Stimulated activated CD8-positive, alpha-beta memory T cell treated with anti-CD3 and anti-CD28 coated beads, Interleukin-4, amount 100 ng/mL, for 24 hours (primary cell): ENCODE results near the gene MMP10.
"Not testable (repeated sequence)": the region's sequence is repeated elsewhere in the genome, so short reads cannot be mapped to it uniquely, and the experiment has no call there.

Experiments used
- DNase-seq: peaks from one replicate; pipeline ENCODE4 v3.0.0-alpha.2; 2020; ENCODE audit warnings: low read depth

The MMP10 gene

DNA sequence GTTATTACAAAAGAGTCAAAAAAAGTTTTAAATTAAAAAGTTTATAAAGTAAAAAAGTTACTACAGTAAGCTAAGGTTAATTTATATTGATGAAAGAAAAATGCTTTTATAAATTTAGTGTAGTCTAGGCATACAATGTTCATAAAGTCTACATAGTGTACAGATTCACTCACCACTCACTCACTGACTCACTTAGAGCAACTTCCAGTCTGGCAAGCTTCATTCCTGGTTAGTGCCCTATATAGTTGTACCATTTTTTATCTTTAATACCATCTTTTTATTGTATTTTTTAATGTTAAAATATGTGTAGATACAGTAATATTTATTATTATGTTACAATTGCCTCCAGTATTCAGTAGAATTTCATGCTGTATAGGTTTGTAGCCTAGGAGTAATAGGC lies 2.6 kb upstream of the MMP10 start:
- no peak for DNase-seq

DNA sequence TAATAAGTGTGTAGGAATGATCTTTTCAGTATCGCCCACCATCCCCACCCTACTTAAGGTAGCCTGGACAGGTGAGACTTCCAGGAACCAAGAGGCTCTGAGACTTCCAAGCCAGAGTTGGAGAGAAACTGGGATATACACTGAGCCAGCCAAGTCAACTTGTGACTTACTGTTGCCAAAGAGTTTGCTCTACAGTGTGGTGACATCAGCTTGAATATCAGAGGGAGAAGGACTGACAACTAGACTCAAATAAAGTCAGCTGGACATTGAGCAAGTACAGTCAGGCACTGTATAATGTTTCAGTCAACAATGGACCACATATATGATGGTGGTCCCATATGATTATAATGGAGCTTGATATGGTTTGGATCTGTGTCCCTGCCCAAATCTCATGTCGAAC lies 1.2 kb upstream of the MMP10 start:
- no peak for DNase-seq

DNA sequence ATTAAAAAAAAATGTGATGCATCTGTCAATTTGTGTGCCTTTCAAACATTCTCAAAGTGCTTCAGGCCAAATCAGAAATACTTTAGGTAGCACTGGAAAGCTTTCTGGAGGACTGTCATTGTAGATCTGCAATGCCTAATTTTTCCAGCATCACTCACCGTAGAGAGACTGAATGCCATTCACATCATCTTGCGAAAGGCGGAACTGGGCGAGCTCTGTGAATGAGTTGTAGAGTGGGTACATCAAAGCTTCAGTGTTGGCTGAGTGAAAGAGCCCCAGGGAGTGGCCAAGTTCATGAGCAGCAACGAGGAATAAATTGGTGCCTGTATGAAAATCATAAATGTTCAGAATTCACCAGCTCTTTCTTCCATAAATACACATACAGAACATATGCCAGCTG lies 4.0 kb downstream of the MMP10 start:
- DNase-seq: no peak

DNA sequence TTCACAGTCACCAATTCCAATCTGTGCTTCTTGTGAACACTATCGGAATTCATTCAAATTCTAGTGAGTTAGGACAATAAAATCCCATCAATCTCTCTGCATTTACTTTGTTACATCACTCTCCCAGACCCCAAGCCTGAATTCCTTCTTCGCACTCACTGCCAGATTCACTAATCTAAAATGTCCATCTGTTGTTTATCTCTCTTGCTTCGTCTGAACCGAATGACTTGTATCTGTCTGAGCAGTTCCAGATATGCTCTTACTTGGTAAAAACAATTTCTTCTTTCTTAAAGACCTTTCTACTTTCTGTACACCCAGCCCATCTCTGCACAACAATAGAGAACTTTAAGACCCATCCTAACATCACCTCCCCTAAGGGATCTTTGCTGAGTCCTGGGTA lies 7.0 kb downstream of the MMP10 start:
- no peak for DNase-seq

DNA sequence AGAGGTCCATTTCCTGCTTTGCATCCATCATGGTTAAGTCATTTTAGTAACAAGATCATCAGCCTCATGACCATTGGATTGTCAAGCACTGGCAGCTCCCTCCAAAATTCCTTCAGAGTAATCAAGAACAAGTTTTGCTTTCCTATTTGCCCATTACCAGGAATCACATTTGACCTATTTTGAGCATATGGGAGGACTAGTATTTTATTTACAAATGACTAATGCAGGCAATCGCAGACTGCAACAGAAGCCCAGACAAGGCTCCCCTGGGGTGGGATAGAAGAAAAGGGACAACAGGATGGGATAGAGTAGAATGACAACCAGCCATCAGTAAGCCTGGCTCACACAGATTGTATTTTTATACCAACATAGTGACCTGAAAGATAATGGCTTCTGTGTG lies 9.1 kb downstream of the MMP10 start:
- no peak for DNase-seq

DNA sequence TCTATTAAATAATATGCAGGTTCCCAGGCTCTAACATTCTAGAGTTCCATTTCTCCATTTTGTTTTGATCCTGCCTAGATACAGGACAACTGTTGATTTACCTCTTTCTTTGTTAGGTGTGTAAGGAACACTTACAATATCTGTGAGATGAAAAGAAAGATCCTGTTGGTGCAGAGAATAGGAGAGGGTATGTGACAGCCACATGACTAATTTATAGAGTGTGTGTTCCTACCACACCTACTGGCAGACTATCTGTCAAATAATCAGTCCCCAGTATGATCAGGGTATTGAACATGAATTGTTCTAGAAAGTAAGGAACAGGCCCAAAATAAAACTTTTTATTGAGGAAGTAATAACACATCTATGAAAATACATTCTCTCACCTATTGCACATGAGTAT lies 10.2 kb downstream of the MMP10 start:
- no peak for DNase-seq

DNA sequence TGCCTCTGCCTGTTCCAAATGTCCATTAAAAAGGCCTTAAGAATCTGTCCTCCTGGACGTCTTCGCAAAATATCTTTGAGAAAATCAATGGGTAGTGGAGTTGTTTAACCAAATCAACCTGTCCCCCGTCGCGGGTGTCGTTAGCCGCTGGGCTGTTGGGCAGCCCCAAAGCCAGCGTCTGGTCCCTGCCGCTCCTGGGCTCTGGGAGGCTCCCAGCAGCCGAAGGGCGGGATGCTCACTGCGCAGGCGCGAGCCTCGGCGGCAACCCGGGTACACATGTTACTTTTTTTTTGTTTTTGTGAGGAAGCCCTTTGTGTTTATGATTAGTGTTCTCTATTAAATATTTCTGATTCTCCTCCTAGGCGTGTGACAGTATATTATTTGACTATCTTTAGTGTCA lies 12.6 kb downstream of the MMP10 start:
- DNase-seq: no peak

DNA sequence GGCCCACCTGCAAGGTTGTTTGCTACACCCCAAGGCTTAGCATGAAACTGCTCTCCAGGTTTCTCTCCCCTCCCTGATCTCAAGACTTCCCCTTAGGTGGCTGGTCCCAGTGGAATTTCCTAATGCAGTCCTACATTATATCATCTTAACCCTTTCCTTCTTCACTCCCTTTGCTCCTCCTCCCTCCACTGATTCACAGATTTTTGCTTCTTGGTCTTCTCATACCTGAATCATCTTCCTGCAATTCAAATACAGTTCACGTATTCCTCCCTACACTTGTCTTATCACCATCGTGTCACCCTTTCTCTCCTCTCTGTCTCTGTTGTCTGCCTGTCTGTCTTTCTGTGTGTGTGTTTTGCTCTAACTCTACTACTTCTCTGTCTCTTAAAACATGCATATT lies 17.0 kb downstream of the MMP10 start:
- DNase-seq: no peak

DNA sequence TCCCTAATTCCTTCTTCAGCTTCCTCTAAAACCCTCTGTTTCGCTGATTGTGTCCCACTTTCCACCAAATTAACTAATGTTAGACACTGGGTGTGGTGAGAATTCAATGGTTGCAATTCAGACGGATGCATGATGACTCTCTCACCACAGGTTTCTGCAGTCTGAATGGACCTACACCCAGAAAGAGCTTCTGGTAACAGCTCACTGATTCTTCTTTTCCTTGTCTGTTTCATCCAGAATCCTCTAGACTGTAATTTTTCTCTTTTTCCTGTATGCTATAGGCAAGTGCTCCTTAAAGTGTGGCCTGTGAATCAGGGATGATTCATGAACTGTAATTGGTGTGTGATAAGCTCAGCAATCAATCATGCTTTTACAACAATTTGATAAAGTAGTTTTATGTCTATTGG lies 18.1 kb downstream of the MMP10 start:
- no peak for DNase-seq

DNA sequence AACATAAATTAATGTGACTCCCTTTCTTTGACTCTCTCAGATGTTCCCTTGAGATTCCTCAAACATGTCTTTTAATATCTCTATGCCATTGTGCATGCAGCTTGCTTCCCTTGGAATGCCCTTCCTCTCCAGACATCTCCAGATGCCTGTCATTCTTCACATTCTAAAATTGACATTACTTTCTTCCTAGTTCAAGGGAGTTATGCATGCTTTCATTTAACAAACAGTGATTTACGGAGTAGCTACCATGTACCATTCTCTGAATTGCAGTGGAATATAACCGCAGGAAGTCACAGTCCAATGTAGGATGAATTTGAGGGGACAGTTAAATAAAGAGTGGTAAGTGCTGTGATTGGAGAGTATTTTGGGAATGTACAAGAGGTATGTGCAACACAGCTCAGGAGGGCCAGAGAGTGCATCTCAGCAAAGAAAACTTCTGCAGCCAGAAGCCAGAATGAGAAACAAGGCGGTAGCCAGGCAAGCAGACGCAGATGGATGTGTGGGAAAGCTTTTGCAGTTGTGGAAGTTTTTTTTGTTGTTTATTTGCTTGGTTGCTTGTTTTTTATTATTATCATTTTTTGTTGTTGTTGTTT lies 18.7 kb downstream of the MMP10 start:
- DNase-seq: no peak

DNA sequence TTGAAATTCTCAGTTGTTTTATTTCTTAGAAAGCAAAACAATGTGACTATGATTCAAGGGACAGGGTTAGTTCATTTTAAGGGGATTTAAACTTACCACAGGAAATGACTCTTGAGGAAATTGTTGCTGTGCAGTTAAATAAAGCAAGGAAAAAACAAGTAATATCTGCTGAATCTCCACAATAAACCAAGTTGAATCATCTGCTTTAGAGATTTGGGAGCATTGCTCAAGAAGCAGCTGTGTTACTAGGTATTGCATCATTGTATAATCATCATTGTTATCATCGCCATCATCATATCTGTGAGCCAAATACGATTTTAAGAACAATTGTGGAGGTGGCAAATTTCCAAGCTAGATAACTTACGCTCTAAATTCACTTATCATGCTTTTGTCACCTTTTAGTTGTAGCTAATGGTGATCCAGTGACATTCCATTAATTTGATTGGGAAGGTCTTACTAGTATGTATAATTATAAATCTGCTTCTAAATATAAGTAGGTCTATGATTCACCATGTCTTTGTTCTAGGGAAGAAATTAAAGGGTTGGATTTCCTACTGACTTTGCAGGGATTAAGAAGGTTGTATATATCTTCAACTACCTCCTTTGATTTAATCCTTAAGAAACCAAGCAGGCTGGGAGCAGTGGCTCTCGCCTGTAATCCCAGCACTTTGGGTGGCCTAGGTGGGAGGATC lies 19.9 kb downstream of the MMP10 start:
- no peak for DNase-seq

DNA sequence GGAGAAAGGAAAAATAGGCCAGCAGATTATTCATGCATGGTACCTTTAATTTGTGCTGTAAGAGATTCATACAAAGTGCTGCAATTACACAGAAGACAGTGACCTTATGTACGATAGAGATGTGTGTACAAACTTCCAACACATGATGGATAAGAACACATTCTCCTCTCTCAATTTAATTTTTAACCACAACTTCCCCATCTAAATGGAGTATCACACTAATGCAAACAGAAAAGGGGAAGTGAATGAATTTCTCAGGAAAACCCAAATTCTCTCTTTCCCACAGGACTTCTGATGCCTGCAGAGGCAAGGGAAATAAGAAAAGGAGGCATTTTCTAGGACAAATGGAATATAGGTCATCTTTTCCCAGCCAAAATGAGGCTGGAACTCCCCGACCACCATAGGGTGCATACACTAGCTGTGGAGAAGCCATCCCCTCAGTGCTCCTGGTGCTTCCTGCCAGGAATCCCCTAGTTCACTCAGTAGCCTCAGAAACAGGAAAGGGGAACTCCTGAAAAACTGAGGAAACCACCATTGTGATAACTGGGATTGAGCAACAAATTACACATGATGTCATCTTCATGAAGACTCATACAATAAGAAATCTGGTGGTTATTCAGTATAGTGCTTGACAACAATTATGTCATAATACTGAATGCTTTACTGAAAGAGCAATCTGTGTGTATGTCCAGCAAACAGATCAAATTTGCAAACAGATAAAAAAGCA lies 22.4 kb downstream of the MMP10 start:
- no peak for DNase-seq

DNA sequence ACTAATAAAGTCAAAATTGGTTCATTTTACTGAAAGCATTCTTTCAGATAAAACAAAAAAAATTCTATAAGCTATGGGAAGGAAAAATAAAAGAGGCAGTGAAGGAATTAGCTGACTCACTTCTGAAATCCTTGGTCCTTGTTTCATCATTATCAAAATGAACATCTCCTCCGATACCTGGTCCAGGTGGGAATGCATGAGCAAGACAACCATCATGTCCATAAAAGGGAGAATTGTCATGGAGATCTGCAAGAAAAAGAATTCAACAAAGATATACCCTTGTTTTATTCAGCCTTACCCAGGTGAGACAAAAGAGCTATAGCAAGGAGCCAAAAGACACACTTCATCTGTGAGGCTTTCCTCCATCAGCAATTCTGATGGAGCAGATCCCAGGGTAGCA lies 27.2 kb downstream of the MMP10 start:
- no peak for DNase-seq

DNA sequence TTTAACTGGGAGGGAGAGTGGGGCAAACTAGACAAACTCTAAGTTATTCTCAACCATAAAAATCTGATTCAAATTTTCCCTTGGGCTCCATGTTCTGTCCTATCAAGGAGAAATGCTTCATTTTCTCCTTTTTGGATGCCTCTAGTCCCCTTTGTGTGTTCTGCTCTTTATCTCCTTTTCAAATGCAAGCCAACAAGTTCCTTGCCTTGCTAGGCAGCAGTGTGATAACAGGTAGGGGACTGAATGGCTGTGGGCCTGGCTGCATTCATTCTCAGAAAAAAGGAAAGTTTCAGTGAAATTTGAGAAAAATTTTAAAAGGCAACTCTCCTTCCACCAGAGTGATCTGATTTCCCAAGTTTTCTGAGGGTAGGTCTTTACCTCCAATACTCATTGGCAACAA lies 28.8 kb downstream of the MMP10 start:
- no peak for DNase-seq

DNA sequence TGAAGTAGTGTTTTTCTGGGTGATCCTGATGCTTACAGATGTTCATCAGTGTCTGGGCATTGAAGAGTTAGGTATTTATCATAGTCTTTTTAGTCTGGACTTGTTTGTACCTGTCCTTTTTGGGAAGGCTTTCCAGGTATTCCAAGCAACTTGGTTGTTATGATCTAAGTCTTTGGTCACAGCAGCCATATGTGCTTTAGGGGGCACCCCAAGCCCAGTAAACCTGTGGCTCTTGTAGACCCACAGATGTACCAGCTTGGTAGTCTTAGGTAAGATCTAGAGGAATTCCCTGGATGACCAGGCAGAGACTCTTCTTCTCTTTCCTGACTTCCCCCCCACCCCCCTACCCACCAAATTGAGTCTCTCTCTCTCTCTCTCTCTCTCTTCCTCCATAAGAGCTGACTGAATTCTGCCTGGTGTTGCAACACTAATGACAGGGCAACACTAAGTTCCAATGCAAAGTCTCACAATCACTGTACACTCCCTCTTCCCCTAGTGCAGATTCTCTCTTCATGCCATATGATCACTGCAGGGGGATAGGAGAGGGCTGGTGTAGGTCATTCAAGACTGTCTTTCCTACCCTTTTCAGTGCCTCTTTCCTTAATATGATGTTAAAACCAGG lies 31.2 kb downstream of the MMP10 start:
- no peak for DNase-seq

DNA sequence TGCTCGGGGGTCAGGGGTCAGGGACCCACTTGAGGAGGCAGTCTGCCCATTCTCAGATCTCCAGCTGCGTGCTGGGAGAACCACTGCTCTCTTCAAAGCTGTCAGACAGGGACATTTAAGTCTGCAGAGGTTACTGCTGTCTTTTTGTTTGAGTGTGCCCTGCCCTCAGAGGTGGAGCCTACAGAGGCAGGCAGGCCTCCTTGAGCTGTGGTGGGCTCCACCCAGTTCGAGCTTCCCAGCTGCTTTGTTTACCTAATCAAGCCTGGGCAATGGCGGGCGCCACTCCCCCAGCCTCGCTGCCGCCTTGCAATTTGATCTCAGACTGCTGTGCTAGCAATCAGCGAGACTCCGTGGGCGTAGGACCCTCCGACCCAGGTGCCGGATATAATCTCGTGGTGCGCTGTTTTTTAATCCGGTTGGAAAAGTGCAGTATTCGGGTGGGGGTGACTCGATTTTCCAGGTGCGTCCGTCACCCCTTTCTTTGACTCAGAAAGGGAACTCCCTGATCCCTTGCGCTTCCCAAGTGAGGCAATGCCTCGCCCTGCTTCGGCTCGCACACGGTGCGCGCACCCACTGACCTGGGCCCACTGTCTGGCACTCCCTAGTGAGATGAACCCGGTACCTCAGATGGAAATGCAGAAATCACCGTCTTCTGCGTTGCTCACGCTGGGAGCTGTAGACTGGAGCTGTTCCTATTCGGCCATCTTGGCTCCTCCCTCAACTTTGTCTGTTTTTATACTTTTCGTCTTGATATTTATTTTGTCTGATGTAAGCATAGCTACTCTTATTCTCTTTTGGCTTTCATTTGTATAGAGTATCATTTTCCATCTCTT lies 33.5 kb downstream of the MMP10 start:
- not testable (repeated sequence) for DNase-seq

DNA sequence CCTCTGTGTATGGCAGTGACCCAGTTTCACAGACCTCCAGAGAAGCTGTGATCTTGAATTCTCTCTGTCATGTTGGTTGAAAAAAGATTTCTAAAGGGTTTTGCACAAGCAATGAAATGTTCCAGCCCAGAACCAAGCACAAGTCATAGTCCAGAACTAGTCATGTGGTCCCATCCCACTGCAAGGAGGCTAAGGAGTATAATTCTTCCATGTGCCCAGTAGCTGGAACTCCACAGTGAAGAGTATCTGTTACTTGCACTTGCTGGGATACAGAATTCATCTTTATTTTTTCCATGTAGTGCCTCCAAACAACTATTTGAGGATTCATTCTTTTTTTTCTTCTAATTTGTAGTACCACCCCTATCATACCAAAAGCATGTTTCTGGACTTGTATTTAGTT lies 45.8 kb downstream of the MMP10 start:
- DNase-seq: no peak

DNA sequence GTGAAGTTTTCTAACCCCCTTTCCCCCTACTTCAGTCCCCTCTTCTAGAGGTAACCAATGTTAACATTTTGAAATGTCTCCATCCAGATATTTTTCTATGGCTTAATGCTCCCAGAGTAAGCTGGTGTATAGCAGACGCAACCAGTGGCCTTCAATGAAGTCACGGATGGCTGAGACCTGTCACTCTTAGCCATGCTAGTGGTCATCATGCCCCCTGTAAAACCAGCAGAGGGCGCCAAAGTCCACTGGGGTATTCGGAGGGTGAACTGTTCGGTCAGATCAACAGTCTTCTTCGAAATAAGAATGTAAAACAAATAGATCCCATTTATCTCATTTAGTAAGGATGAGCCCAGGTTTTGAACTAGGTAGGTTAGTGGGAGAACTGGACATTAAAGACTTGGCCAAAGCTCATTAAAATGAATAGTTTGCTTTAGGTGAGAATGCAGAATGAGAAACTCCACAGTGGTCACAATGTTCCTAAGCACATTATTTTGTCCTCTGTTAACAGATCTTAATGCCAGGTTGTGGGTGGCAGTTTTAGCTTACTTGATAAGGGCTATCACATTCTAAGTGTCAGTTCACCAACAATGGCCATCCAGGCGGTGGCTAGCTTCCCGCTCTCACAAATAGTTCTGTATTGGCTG lies 47.1 kb downstream of the MMP10 start:
- DNase-seq: peak; percentile 6

DNA sequence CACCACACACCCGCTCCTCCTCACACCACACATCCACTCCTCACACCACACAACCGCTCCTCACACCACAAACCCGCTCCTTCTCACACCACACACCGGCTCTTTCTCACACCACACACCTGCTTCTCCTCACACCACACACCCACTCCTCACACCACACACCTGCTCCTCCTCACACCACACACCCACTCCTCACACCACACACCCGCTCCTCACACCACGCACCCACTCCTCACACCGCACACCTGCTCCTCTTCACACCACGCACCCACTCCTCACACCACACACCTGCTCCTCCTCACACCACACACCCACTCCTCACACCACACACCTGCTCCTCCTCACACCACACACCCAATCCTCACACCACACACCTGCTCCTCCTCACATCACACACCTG lies 49.5 kb downstream of the MMP10 start:
- not testable (repeated sequence) for DNase-seq

DNA sequence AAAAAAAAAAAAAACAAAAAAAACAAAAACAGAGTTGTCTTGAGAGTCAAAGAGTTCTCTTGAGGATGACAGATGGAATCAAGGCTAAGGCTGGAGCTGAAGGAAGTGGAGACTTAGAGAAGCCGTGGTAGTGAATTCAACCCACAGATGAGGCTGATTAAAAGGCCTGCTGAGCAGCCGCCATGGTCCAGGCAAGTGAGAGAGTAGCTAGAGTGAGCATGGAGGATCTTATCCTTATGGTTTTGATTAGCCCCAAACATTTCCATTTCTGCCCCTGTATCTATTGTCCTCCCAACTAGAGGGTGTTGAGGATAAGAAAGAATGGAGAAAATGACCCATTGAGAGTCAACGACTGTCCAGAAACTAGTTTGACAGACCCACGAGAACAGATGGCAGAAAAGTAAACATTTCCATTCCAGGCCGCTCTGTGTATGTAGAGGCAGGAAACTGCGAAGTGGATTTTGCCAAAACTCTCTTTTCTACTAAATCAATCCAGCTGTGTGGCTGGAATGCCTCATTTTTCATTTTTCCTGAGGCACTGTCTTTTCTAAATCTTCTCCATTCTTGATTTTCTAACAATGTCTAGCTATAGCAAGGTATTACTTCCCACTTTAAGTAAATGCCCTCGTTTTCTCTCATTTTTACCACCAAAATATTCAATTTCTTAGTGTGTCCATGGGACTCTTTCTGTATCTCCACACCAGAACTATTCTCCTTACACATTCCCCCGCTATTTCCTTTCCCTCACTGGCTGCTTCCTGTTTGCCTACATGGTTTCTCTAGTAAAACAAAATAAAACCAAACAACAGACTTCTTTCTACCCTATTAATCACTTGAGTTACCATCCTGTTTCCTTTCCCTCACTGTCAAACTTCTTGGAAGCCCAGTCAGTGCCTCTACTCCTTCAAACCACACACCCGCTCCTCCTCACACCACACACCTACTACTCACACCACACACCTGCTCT lies 50.3 kb downstream of the MMP10 start:
- no peak for DNase-seq

DNA sequence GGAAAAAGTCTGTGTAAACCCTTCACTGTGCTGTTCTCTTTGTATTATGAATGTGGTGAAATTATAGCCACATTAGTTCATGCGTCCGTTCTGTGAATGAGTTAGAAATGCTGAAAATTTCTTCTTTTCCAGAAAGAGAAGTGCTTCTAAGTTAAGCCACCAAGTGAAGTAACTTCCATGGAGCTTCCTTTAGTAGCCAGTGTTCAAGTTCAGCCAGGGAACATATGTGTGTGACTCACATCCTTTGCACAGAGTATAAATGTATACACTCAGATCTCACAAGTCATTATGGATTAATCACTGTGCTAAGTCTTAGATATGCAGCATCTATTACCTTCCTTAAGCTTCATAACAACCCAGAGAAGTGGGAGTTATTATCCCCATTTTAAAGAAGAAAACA lies 52.5 kb downstream of the MMP10 start:
- no peak for DNase-seq
